DMS53 (cell line): ENCODE results near the gene ALB.

Experiments
- DNase-seq: peaks from one replicate; lab custom pipeline; 2025; lab: John Stamatoyannopoulos, UW

The ALB gene

DNA sequence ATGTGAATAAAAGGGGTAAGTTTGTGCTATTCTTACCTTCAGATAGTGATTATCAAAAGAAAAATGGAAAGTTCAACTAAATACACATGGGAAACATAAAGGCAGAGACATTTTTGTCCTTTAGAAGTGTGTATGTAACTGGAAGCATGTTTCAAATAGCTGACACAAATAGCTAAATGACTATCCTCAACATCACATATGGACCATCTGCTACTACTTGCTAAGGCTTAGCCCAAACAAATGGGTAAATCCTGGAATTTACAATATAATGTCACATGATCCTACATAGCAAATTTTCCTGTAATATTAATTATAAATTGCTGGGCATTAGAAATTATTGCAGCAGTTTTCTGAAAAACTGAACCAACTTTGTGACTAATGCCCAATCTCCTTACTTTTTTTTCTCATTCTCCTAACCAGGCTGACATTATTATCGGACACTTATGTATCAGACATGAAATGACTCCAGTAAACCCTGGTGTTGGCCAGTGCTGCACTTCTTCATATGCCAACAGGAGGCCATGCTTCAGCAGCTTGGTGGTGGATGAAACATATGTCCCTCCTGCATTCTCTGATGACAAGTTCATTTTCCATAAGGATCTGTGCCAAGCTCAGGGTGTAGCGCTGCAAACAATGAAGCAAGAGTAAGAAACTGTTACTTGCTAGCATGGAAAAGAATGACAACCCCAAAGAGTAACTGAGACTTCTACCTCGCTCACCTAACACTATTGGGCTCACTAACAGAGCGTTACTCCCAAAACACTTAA lies 48.1 kb downstream of the ALB start:
- DNase-seq, result no peak

- DNase-seq, result no peak
These were observed 49.0 kb downstream of the ALB start for GRCh38 chr4:73452953-73453700.

GRCh38 chr4:73453701-73454005 lies 49.6 kb downstream of the ALB start:
- DNase-seq, result no peak

GRCh38 chr4:73454920-73455319 lies 50.8 kb downstream of the ALB start:
- no peak for DNase-seq

- no peak for DNase-seq
These were observed 52.3 kb downstream of the ALB start for GRCh38 chr4:73456177-73457022.

- no peak for DNase-seq
These were observed 54.3 kb downstream of the ALB start for GRCh38 chr4:73458184-73459047.

DNA sequence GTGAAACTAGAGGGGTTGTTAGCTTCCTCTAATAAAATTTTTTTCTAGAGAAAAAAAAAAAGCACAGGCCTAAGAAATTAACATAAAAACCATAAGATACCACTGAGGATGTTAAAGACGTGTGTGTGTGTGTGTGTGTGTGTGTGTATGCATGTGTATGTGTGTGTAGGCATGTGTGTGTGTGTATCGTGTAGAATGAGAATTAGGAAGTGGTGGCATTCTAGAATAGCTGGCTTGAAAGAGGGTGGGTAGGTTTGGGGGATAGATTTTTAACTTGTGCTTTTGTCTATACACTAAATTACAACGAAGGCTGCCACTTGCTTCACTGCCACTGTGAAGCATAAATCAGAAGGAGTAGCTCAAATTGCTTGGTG lies 54.9 kb downstream of the ALB start:
- no peak for DNase-seq

- DNase-seq, result no peak
These were observed 56.9 kb downstream of the ALB start for GRCh38 chr4:73460913-73461522.

- DNase-seq, result no peak
These were observed 64.1 kb downstream of the ALB start for GRCh38 chr4:73468170-73468569.

GRCh38 chr4:73470728-73471127 lies 66.6 kb downstream of the ALB start:
- no peak for DNase-seq
